SH-SY5Y (cell line): Measurements from ENCODE around the gene SSBP3.

Experiments used
- GATA2 ChIP-seq: IDR thresholded peaks from 2 replicates; pipeline ENCODE4 v1.6.1; 2011; ENCODE audit warnings: mild to moderate bottlenecking, low read depth, low read length
- GATA3 ChIP-seq: IDR thresholded peaks from 2 replicates; pipeline ENCODE4 v1.6.1; 2011; ENCODE audit warnings: low read depth, mild to moderate bottlenecking, low read length, moderate library complexity

GRCh38 chr1:54353959-54354358, 52.2 kb downstream of the SSBP3 start:
- peak; percentile 99 for TF ChIP-seq GATA2
- TF ChIP-seq GATA3, result peak; percentile 93
